ENCODE data around the gene ACTR5.

Gene ACTR5

DNA sequence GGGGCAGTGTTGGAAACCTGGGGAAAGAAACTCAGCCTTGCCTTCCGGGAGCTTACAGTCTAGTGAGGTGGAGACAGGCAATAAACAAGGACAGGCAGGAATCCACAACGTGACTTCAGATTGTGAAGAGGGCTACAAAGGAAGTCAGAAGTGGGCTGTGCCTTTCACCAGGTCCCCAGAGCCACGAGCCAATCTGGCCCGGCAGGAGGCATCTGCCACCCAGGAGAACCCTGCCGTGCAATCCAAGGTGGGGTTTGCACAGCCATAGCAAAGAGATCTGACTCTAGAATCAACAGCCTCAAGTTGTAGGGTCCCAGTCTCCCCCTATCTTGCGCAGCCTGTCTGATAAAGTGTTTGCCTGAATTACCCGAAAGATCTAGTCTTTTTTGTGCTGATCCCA, 18.5 kb upstream of the ACTR5 start:
- DNase-seq, result no peak

DNA sequence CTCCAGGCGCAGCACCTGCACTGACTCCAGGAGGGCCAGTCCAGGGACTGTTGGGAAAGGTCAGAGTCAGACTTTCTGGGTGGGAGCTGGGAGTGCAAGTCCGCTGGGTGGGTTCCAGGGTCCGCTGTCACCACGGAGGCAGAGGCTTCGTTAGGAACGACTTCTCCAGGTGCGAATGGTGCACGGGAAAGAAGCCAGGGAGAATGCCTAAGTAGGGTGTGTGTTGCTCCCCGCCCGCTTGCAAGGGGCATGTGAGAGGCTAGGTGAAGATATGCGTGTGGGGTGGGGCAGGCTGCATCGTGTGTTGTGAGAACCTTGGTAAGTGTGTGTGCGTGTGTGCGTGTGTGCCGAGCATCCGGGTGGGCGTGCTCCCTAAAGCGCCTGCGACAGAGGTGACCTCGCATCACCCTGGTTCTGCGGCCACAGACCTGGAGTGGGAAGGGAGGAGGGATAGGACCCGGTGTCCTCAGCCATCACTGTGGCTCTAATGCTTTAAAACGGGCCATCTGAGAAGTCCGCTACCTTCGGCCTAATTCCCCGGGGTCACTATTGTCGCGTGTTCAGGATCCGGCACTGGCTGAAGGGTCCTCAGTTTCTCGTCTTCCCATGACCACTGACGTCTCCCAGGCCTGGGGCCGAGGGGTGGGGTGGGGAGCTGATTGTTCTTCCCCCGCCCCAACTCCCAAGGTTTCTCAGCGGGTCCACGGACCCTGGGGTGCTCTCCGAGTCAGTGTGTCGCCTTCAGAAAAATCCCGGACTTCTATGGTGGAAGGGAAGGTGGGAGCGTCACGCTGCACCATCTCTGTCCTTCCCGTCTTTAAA, 17.9 kb upstream of the ACTR5 start:
- DNase-seq, result no peak

DNA sequence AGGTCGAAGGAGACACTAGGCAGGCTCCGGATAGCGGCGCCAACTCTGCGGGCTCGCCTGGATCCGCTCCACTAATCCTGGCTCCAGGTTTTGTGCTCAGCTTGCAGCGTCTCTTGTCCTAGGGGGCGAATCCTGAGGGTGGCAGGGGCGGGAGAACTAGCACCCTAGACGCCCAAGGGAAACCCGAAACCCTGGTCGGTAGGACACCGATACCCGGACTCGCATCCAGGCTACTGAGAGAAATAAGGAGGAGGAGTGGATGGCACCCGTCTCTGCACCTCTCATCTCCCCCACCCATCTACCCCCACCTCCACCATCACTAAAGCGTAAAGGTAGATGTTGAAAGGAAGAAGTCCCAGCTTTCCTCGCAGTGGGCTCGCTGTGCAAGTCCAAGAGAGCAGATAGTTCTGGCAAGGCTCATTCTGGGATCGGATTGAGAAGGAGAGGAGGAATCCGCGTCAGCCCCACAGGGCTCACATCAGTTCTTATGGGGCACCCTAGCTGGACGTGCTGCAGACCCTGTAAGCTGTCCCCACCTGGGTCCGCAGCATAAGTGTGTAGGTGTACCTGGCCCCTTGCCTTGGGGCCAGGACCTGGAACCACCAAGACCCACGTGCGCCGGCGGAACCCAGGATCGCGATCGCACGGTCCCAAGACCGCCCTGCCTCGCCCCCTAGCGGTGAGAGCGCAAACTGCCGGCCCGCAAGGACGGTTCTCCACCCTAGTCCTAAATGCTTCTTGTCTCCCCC, 17.1 kb upstream of the ACTR5 start:
- DNase-seq, result peak in 1 of 2 donors; percentile 25

DNA sequence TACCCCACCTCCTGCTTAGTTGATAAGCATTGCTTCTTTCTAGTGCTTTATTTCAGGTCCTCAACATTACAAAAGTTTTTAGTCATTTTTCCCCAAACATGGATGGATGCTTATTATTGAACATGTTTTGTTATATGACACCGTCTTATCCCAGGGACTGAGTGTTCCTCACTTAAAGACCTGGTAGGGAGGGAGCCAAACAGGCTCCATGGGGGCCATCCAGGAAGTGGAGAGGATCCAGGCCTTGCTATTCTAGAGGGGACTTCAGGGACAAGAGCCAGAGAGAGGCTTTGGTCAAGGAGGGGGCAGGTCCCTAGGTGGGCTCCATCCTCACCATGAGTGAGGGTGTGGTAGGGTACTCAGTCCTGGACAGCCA, 16.5 kb upstream of the ACTR5 start:
- no peak for DNase-seq

DNA sequence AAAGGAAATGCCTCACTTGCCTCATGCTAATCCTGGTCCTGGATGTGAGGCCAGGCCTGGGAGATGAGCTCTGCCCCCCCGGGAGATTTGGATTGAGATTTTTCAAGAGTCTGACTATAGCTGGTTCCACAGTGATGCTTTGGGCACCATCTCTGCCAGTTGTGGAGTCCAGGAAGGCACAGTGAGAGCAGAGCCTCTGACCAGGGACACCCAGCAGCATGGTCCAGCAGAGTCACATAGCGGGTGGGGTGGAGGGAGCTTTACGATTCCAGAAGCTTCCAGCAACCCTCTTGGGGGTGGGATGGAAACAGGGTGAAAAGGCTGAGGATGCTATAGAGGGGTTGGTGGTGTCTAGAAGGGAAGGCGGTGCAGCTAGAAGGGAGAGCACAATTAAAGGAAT, 15.3 kb upstream of the ACTR5 start:
- DNase-seq, result no peak

DNA sequence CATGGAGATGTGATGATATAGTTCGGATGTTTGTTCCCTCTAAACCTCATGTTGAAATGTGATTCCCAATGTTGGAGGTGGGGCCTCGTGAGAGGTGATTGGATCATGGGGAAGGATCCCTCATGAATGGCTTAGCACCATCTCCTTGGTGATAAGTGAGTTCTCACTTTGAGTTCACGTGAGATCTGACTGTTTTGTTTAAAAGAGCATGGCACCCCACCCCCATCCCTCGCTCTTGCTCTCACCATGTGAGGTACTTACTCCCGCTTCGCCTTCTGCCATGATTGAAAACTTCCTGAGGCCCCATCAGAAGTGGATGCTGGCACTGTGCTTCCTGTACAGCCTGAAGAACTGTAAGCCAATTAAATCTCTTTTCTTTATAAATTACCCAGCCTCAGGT, 13.1 kb upstream of the ACTR5 start:
- DNase-seq, result no peak

DNA sequence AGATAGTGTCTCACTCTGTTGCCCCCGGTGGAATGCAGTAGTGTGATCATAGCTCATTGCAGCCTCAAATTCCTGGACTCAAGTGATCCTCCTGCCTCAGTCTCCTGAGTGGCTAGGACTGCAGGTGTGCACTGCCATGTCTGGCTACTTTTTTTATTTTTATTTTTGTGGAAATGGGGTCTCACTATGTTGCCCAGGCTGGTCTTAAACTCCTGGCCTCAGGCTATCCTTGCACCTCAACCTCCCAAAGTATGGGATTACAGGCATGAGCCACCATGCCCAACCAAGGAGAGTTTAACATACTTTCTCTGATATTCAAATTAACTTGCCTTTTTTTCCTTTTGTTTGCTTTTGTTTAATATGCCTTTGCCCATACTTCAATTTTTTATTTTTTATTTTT, 10.4 kb upstream of the ACTR5 start:
- DNase-seq, result no peak

DNA sequence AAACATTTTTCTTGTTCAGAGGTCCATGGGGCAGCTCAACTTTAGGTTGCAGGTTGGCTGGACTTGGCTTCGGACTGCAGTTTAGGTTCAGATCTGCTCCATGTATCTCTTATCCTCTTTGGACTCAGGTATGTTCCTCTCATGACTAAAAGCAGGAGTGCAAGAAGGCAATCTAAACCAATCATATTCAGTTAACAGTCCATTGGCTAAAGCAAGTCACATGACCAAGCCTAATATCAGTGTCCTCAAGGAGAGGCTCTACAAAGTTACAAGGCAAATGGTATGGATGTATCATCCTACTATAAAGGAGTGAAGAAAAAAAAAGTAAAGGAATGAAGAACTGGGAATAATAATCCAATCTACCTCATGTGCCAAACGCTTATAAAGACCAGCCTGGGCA, 2.5 kb upstream of the ACTR5 start:
- no peak for DNase-seq

DNA sequence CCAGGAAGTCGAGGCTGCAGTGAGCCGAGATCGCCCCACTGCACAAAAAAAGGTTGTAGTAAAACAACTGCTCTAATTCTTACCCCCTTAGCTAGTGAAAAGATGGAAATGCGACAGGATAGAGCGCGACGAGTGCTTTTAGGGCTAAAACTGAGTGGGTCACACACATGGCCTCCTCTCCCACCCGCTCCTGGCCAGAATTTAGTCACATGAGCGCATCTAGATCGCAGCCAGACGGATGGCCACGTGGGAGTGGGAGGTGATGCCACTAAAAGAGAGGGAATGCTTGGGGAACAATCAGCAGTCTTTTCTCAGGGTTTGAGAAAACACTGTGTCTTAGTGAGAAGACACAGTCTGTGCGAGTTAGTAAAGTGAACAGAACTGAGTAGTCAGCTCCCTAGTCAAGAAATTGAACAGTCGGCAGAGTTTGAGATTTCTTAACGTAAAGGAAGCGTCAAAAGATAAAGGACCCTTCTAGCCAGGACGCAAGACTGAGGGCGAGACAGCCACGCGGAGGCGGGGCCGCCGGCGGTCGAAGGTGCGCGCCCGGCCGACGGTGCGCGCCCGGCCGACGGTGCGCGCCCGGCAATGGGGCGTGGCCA, 664 bp upstream of the ACTR5 start:
- no peak for DNase-seq

DNA sequence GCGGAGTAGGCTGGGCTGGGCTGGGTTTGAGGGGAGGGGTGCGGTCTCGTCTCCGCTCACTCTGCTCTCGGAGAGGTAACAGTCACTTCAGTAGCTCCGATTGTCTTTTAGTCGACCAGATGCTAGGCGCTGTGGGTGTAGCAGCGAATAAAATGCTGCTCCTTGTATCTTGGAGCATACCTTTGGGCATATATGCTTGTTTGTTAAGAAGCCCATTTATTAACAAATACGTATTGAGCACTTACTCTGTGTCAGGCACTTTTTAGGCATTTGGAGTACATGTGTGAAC, 545 bp downstream of the ACTR5 start:
- no peak for DNase-seq

DNA sequence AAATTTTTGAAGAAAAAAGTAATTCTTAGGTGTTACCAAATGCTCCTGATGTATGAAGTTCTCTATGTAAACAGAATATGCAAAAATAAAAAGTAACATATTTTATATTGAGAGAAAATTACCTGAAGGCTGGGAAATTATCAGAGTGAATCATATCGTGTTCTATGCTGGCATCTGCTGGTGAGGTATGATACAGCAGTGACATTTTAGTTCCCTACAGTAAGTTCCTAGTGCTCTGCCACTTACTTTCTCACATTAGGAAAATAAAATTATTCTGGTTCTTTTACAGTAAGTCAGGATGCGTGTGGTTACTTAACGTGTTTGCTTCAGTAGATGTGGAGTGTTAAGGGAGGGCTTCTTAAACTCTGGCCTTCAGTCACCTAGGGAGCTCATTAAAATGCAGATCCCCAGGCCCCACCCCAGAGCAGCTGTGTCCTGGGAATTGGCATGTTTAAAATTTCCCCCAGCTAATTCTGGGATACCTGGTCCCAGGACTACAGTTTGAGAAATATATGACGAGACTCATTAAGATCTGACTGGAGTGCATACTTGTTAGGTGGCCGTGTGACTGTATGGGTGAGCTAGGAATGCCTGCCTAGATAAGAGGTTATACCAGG, 3.2 kb downstream of the ACTR5 start:
- peak in 1 of 2 donors; percentile 14 for DNase-seq

DNA sequence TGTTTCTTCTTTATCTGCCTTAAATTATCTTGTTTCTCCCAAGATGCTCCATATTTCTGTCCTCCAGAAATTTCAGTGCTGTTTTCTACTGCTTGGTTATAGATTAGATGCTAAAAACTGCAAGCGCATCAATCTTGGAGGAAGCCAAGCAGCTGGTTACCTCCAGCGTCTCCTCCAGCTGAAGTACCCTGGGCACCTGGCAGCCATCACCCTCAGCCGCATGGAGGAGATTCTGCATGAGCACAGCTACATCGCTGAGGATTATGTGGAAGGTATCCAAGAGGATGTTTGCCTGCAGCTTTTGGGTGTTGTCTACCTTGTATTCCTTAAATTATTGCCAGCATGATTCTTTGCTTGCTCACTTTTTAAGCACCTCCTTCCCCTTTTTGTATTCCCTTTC, 3.8 kb downstream of the ACTR5 start:
- no peak for DNase-seq

DNA sequence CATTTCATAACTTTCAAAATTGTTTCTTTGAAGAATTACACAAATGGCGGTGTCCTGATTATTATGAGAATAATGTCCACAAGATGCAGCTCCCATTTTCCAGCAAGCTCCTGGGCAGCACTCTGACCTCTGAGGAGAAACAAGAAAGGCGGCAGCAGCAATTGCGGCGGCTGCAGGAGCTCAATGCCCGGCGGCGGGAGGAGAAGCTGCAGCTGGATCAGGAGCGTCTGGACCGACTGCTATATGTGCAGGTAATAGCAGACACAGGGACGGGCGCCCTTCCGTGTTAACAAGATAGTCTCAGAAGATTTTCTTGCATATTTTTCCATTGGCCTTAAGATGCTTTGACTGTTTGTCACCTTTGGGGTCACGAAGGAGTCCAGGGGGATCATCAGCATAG, 6.7 kb downstream of the ACTR5 start:
- DNase-seq, result no peak

DNA sequence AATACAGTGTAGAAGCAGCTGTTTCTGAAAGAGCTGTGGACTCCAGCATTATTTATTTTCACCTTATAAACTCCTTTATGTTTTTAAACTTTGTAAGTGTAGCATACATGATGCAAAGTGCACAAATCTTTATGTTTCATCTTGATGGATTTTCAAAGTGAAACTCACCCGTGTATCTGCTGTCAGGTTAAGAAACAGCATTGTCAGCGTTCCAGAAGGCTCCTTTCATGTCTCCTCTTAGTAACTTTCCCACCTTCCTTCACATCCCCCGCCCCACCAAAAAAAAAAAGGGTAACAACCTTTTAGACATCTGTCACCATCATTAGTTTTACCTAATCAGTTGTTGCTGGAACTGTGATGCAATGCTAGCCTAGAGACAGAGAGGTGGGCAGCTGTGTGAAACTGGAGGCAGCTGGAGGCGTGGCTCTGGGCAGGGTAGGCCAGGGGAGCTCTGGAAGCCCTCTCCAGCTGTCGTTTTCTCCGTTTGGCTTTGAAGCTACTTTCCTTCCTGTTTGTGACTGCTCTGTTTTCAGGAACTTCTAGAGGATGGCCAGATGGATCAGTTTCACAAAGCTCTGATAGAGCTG, 7.2 kb downstream of the ACTR5 start:
- no peak for DNase-seq

DNA sequence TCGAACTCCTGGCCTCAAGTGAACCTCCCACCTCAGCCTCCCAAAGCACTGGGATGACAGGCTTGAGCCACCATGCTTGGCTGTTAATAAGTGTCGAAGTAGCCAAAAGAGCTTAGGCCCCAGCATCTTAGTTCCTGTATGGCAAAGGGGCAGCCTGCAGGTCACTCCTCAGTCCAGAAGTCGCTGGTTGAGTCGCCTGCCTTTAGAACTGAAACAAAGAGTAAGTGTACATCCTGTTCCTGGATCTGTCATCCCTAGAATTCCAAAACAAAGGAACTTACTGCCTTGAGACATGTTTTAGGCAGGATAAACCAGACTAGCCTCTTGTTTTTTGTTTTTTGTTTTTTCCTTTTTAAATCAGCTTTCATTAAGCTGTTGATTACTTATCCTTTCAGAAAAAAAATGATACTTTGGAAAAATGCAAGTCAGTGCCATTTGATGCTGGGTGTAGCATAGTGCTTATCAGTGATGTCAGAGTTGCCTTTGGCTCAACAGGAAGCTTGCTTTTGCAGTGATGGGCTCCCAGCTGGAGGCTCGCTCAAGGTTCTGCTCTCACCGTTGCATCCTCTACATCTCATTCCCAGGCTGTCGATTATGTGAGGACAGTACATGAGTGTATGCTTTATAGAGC, 9.0 kb downstream of the ACTR5 start:
- no peak for DNase-seq

DNA sequence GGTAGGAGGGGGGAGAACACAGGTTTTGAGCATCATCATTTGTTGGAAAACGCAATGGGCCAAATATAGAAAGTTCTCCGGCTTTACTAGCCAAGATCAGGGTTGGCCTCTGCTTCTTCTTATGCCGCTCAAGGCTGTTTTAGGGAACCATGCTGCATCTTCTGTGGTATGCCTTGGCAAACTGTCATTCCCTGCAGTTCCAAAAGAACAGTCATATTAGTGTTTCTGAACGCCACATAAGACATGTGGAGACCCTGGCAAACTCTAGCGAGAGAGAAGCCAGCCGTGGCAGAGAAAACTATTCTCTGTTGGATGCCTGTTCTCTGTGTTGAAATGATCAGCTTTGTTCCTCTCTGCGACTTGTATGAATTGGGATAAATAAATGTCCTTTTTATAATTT, 10.8 kb downstream of the ACTR5 start:
- no peak for DNase-seq

DNA sequence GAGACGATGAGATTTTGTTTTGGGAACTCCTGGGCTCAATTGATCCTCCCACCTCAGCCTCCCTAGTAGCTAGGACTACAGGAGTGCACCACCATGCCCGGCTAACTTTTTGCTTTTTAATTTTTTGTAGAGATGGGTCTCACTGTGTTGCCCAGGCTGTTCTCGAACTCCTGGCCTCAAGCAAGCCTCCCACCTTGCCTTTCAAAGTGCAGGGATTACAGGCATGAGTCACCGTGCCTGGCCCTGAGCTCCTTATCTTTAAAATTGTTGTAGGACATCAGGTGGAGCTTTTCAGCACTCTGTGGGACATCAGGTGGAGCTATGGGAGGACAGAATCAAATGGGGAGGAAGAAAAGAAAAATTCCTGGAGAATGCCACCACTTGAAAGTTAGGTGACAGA, 12.7 kb downstream of the ACTR5 start:
- no peak for DNase-seq

DNA sequence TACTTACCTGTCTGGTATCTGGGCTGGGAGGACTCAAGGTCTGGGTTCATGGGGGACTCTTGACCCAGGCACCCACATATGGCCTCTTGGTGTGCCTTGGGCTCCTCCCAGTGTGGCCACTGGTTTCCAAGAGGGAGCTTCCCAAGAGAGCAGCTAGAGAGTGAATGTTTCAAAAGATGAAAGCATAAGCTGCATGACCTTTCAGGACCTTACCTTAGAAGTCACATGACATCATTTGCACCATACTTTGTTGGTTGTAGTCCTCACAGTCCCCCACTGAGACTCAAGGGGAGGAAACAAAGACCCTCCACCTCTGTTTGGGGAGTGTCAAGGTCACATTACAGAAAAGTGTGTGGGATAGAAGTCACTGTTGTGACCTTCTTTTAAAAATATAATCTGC, 13.9 kb downstream of the ACTR5 start:
- DNase-seq, result no peak

DNA sequence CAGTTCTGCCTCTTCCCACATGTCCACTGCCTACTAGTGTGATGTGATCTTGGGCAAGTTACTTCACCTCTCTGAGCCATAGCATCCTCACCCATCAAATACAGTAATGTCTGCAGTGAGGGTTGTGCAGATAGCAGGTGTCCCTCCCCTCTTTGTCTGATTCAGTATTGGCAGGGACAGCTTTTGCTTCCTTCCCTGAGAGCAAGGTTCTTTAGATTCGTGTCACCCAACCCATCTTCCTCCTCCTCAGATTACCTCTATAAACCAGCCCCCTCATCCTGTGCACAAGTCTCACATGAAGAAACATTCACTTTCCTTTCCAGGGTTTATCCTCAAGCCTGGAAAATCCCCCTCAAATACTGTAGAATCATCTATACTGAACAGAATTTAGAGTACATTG, 15.4 kb downstream of the ACTR5 start:
- DNase-seq, result no peak

DNA sequence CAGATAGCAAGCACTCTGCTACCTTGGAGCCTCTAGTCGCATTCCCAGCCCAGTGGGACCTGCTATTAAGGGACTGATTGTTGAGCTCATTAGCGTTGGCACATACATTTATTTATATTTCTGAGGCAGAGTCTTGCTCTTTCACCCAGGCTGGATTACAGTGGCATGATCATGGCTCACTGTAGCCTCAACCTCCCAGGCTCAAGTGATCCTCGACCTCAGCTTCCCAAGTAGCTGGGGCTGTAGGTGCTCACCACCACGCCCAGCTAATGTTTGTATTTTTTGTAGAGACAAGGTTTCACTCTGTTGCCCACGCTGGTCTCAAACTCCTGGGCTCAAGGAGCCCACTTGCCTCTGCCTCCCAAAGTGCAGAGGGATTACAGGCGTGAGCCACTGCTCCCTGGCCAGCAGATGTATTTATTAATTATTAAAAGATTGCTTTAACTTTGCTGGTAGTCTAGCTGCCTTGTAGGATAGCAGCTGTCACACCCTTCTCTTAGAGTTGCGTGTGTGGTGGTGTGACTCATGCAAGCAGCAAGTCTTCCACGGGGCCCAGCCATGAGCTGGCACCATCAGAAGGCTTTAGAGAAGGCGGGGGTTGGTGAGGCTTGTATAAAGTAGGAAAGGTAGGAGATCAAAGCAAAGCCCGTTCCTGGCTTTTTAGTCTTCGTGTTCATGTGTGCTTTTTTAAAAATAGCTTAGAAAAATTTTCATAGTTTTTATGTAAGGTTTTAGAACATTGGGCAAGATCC, 16.5 kb downstream of the ACTR5 start:
- DNase-seq, result no peak

DNA sequence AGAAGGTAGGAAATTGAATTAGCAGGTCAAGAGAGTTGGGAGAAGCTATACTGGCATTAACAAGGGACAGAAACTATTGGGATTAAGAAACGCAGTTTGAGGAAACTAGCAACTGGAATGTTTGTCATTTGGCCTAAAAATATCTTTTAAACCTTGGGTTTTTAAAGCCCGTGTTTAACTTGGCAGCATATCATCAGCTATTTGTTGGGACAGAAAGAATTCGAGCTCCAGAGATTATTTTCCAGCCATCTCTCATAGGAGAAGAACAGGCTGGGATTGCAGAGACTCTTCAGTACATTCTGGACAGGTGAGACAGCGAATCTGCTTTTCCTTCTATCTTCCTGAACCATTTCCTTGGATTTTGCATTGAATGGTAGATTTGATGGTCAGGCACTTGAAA, 17.8 kb downstream of the ACTR5 start:
- DNase-seq, result no peak

All from bone marrow (tissue), 2 donors.